D721Med (cell line): ENCODE results near the gene ROR2.
"Not testable (repeated sequence)": the region's sequence is repeated elsewhere in the genome, so short reads cannot be mapped to it uniquely, and the experiment has no call there.

ENCODE experiments used
- DNase-seq: peaks from one replicate; pipeline ENCODE4 v3.0.0; 2011; ENCODE audit warnings: low spot score; ENCODE audit not compliant: insufficient read length
- FAIRE-seq: peaks from 2 replicates; lab custom pipeline; 2011; peaks lifted over from hg19 to GRCh38; lab: Jason Lieb, UNC
- TF ChIP-seq, protein P1 (sequence below): IDR thresholded peaks from 2 replicates; pipeline ENCODE4 v1.5.1; 2012; ENCODE audit warnings: mild to moderate bottlenecking, control low read depth; ENCODE audit not compliant: insufficient read depth; ENCODE audit errors: missing control alignments

The ROR2 gene

DNA sequence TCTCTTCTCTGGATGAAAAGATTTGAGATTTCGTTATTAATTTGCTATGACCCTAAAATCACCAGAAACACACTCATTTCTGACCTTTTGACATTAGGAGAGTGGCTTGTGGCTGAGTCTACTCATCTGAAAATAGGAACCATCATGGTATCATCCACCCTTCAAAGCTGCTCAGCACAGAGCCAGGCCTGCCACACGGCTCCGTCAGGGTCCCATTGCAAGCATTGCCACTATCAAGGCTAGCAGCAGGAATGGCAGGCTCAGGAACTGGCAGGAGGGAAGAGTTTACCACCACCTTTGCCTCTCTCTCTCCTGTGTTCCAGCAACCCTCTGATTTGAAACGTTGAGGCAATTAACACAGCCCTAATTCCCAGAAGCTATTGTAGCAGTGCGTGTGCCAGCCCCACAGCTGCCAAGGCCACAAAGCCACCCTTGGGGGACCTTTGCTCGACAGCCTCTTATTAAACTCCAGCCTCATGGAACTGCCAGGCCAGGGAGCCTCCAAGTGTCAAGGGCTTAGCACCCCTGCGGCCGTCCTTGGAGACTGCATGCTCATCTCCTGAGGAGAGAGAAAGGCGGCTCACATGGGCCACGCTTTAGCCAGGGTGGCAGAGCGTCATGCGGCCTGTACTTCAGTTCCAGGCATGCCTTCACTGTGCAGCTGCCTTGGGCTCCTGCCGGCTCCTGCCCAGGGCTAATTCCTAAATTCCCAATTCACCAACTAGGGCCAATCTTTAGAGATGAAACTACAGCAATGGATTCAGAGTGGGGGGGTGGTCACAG lies 145.9 kb downstream of the ROR2 start:
- TF ChIP-seq, protein P1, sequence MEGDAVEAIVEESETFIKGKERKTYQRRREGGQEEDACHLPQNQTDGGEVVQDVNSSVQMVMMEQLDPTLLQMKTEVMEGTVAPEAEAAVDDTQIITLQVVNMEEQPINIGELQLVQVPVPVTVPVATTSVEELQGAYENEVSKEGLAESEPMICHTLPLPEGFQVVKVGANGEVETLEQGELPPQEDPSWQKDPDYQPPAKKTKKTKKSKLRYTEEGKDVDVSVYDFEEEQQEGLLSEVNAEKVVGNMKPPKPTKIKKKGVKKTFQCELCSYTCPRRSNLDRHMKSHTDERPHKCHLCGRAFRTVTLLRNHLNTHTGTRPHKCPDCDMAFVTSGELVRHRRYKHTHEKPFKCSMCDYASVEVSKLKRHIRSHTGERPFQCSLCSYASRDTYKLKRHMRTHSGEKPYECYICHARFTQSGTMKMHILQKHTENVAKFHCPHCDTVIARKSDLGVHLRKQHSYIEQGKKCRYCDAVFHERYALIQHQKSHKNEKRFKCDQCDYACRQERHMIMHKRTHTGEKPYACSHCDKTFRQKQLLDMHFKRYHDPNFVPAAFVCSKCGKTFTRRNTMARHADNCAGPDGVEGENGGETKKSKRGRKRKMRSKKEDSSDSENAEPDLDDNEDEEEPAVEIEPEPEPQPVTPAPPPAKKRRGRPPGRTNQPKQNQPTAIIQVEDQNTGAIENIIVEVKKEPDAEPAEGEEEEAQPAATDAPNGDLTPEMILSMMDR: no peak
- no peak for FAIRE-seq
- DNase-seq: no peak

DNA sequence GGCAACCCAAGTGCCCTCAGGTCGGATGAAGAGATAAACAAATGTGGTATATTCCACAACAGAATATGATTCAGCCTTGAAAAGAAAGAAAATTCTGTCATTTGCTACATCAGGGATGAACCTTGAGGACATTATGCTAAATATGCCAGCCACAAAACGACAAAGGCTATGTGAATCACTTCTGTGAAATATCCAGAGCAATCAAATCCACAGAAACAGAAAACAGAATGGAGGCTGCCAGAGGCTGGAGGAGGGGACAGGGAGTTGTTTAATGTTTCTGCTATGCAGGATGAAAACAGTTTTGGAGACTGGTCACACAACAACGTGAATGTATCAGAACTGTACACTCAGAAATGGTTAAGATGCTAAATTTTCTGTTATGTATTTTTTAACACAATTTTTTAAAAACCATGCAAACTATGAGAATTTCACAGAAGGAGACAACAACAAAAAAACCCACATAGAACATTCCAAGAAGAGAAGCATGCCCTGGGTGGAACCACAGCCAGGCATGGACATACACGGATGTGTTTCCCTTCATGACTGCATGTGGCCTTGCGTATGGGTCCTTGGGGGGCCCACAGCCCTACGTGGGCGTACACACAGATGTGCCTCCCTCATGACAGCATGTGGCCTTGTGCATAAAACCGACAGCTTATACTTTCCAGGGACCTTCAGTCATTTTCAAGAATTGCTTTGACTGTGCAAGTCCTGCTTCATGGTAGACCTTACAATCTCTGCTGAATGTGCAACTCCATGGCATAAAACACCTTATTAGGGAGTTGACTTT lies 146.7 kb downstream of the ROR2 start:
- DNase-seq (no peak), FAIRE-seq (no peak)
- TF ChIP-seq, protein P1: no peak

DNA sequence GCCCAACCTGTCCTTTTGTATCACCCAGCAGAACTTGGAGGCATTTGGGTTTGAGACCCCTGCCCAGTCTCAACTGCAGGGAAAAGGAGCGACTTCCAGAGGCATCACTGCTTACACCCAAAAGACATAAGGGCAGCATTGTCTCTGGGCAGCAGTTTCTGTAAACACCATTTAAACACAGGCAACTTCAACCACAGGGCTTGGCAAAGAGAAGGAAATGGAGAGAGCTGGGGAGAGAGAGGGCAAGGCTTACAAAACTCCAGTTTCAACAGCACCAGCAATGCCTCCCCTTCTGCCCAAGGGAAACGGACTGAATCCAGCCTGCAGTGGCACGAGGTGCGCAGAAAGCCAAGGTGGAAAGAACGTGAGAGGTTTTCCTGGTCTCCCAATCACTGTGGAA lies 147.6 kb downstream of the ROR2 start:
- no peak for FAIRE-seq
- DNase-seq: no peak
- TF ChIP-seq, protein P1: no peak

GRCh38 chr9:91800473-91801030 lies 149.5 kb downstream of the ROR2 start:
- DNase-seq: no peak
- TF ChIP-seq, protein P1: no peak
- FAIRE-seq: no peak

DNA sequence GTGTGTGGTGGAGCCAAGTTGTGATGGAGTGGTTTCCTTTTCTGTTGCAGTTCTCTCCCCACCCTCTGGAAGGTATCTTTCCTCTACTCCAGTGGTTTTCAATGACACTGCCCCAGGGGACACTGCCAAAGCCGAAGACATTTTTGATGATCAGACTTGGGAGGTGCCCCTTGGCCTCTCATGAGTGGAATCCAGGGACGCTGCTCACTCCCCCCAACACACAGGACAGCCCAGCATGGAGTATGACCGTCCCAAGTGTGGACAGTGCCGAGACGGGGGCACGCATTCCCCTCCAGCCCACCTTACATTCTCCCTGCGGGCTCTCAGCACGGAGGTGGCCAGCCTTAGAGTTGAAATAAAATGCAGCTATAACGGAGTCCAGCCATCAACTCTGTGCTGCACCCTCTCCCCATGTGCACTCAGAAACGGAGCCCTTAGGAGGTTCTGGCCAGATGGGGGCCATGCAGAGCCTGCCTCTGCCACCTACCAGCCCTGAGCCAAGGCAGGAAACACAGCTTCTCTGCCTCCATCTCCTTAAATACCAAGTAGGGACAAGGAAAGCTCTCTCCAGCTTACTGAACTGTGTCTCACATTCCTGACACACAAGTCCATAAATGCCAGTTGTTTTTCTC lies 150.8 kb downstream of the ROR2 start:
- no peak for FAIRE-seq
- no peak for DNase-seq
- TF ChIP-seq, protein P1: no peak

GRCh38 chr9:91798273-91799112 lies 151.5 kb downstream of the ROR2 start:
- DNase-seq, FAIRE-seq: not testable (repeated sequence)

DNA sequence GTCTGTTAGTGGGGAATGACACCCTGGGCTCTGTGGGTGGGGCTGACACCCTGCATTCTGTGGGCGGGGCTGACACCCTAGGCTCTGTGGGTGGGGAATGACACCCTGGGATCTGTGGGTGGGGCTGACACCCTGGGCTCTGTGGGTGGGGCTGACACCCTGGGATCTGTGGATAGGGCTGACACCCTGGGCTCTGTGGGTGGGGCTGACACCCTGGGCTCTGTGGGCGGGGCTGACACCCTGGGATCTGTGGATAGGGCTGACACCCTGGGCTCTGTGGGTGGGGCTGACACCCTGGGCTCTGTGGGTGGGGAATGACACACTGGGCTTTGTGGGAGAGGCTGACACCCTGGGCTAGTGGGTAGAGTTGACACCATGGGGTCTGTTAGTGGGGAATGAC lies 152.5 kb downstream of the ROR2 start:
- not testable (repeated sequence) for DNase-seq, FAIRE-seq

- not testable (repeated sequence) for DNase-seq, FAIRE-seq
Observed at GRCh38 chr9:91796516-91796915, 153.5 kb downstream of the ROR2 start.
